Esophagus muscularis mucosa (tissue), 3 donors: ENCODE data around the gene TMCO6.

ENCODE experiments used
- POLR2A ChIP-seq: fragments of 450-650 bp; IDR thresholded peaks from one replicate; pipeline ENCODE4 v1.6.1; 2017; ENCODE audit warnings: antibody characterized with exemption, moderate library complexity, mild to moderate bottlenecking, low read depth
- POLR2AphosphoS5 ChIP-seq, 2 donors: sonication (generic); formaldehyde crosslinking; IDR thresholded peaks; one replicate each; pipeline ENCODE4 v1.6.1; 2017; ENCODE audit warnings: antibody characterized with exemption in 2 of 2
- TF ChIP-seq, protein P1 (sequence below), 3 experiments: fragments of 200-600 bp in 2 of 3; fragments of 450-650 bp in 1 of 3; sonication (generic) in 2 of 3; IDR thresholded peaks; one replicate each; pipeline ENCODE4 v1.5.1; 2017 to 2019; ENCODE audit warnings: antibody characterized with exemption in 3 of 3, mild to moderate bottlenecking in 2 of 3, moderate library complexity in 1 of 3

DNA sequence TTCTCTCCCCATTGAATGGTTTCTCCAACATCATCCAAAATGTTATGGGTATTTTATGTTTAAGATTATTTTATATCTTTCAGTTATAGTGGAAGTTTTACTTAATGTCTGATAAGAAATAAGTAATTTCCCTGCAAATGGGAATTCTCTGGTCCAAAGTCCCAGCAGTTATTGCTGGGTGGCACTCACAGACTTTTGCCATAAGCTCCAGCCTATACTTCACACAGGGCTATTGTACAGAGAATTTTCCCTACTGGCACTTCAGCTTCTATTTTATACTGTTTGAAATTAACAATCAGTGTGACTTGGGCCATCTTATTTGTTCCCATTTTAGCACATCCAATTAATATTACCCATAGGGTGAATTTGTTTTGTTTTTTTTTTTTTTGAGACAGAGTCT lies 39.2 kb upstream of the TMCO6 start:
- TF ChIP-seq, protein P1, sequence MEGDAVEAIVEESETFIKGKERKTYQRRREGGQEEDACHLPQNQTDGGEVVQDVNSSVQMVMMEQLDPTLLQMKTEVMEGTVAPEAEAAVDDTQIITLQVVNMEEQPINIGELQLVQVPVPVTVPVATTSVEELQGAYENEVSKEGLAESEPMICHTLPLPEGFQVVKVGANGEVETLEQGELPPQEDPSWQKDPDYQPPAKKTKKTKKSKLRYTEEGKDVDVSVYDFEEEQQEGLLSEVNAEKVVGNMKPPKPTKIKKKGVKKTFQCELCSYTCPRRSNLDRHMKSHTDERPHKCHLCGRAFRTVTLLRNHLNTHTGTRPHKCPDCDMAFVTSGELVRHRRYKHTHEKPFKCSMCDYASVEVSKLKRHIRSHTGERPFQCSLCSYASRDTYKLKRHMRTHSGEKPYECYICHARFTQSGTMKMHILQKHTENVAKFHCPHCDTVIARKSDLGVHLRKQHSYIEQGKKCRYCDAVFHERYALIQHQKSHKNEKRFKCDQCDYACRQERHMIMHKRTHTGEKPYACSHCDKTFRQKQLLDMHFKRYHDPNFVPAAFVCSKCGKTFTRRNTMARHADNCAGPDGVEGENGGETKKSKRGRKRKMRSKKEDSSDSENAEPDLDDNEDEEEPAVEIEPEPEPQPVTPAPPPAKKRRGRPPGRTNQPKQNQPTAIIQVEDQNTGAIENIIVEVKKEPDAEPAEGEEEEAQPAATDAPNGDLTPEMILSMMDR (IDR thresholded peaks at IDR 0.05): no peak
- TF ChIP-seq POLR2AphosphoS5 (IDR thresholded peaks at IDR 0.05): no peak
- TF ChIP-seq POLR2A: no peak
